Measurements from ENCODE around the gene CD44. TPM values are rescaled to one million over a fixed set of nuclear protein-coding genes. Genes with fewer than 3 reads are reported as not detected.

The CD44 gene
- total RNA-seq, 1 donor from 2014 or later = 0.65 TPM

DNA sequence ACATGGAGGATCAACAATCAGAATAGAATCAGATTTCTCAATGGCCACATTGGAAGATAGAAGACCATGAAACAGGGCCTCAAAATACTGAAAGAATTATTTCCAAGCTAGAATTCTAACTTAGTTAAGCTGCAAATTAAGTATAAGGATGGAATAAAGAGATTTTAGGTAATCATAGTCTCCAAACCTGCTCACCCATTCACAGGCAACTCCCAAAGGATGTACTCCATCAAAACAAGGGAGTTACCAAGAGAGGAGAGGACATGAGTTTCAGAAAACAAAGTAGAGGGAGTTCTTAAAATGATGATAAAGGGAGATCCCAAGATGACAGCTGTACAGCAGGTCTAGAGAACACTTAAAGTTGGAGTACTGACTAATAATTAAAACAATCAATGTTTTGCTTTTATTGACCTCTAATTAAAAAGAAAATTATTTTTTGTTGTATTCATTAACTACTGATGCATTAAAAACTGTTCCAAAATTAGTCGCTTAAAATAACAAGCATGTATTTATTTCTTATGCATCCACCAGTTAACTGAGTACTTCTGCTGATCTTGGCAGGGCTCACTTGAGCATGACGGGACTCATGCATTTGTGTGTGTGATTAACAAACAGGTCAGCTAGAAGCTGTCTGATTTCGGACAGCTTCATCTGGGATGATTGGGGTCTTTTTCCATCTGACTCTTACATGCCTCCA is 95.6 kb downstream of the CD44 start:
- peaks cover 5% of the 10 kb centered on the region for H3K9me3 Mint-ChIP-seq
- H3K4me1 Mint-ChIP-seq = peaks cover 7% of the 10 kb centered on the region
- H3K4me3 Mint-ChIP-seq = no peak overlapping the region
- H3K36me3 Mint-ChIP-seq (ENCODE audit: low read depth) = peaks cover 3% of the 10 kb centered on the region
- no peaks in the 10 kb centered on the region for H3K27me3 Mint-ChIP-seq (ENCODE audit: low read depth)
- H3K27ac Mint-ChIP-seq (ENCODE audit: unreplicated experiment) = no peak overlapping the region
- TF ChIP-seq, protein P1, sequence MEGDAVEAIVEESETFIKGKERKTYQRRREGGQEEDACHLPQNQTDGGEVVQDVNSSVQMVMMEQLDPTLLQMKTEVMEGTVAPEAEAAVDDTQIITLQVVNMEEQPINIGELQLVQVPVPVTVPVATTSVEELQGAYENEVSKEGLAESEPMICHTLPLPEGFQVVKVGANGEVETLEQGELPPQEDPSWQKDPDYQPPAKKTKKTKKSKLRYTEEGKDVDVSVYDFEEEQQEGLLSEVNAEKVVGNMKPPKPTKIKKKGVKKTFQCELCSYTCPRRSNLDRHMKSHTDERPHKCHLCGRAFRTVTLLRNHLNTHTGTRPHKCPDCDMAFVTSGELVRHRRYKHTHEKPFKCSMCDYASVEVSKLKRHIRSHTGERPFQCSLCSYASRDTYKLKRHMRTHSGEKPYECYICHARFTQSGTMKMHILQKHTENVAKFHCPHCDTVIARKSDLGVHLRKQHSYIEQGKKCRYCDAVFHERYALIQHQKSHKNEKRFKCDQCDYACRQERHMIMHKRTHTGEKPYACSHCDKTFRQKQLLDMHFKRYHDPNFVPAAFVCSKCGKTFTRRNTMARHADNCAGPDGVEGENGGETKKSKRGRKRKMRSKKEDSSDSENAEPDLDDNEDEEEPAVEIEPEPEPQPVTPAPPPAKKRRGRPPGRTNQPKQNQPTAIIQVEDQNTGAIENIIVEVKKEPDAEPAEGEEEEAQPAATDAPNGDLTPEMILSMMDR (conservative IDR thresholded peaks at IDR 0.05) = no peak
- DNase-seq (ENCODE audit: low read depth, low spot score) = no peak

DNA sequence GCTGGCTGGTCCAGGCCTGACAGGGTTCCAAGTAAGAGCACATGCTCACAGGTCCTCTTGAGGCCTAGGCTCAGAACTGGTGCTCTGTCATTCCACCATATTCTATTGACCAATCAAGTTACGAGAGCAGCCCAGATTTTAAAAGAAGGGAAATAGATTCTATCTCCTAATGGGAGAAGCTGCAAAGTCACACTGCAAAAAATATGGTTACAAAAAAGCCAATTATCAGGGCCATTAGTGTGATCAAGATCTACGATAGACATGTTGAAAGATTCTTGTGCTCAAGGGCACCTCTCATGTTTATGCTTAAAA is 96.1 kb downstream of the CD44 start:
- H3K4me3 Mint-ChIP-seq = no peak overlapping the region
- peaks cover 3% of the 10 kb centered on the region for H3K36me3 Mint-ChIP-seq (ENCODE audit: low read depth)
- TF ChIP-seq, protein P1 (conservative IDR thresholded peaks at IDR 0.05) = no peak
- no peak overlapping the region for H3K27ac Mint-ChIP-seq (ENCODE audit: unreplicated experiment)
- peaks cover 7% of the 10 kb centered on the region for H3K4me1 Mint-ChIP-seq
- H3K27me3 Mint-ChIP-seq (ENCODE audit: low read depth) = peaks cover 1% of the 10 kb centered on the region
- DNase-seq (ENCODE audit: low read depth, low spot score) = no peak
- peaks cover 5% of the 10 kb centered on the region for H3K9me3 Mint-ChIP-seq

DNA sequence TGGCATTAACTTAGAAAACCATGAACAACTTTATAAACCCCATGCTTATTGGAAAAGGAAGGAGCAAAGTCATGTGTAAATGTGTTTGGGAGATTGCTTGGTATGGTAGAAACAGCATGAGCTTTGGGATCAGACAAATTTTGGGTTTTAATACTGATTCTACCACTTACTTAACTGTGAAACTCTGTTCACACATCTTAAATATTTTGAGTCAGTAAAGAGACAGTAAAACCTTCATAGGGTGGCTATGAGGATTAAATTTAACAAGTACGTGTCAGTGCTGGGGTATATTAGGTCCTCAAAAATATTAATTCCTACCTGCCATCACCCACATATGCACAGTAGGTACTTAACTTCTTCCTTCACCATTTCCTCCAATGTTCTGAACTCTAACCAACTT is 96.5 kb downstream of the CD44 start:
- peaks cover 2% of the 10 kb centered on the region for H3K27me3 Mint-ChIP-seq (ENCODE audit: low read depth)
- H3K4me3 Mint-ChIP-seq = no peak overlapping the region
- peaks cover 7% of the 10 kb centered on the region for H3K4me1 Mint-ChIP-seq
- peaks cover 3% of the 10 kb centered on the region for H3K36me3 Mint-ChIP-seq (ENCODE audit: low read depth)
- TF ChIP-seq, protein P1 (conservative IDR thresholded peaks at IDR 0.05) = no peak
- H3K27ac Mint-ChIP-seq (ENCODE audit: unreplicated experiment) = no peak overlapping the region
- DNase-seq (ENCODE audit: low read depth, low spot score) = no peak
- H3K9me3 Mint-ChIP-seq = peaks cover 5% of the 10 kb centered on the region

DNA sequence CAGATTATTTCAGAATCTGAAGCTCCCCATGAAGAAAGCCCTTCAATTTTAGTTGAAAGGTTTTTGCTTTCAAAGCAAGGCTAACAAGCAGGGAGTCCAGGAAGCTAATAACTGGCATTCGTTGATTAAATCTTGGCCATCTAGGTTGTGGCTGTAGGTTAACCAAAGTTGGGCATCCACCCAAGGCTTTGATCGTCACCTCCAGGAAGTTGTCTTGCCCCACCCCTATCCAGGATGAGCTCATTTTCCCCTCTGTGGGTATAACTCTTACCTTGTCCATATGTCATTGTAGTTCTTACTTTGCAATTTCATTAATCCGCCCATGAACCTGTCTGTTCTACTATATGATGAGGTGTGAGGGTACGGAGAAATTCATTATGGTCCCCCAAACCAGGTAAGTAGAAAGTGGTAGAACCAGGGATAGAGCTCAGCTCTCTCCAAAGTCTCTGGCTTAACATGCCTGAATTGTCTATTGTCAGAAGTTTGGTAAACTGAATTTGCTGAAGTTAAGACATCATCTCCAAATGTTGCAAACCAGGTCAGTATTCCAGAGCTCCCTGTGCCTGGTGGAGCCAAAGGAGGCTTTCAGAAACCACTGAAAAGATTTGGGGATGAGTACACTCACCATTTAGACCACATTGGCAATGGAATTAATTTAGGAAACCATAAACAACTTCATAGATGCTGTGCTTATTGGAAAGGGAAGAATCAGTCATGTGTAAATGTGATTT is 97.1 kb downstream of the CD44 start:
- peaks cover 5% of the 10 kb centered on the region for H3K9me3 Mint-ChIP-seq
- no peak for DNase-seq (ENCODE audit: low read depth, low spot score)

DNA sequence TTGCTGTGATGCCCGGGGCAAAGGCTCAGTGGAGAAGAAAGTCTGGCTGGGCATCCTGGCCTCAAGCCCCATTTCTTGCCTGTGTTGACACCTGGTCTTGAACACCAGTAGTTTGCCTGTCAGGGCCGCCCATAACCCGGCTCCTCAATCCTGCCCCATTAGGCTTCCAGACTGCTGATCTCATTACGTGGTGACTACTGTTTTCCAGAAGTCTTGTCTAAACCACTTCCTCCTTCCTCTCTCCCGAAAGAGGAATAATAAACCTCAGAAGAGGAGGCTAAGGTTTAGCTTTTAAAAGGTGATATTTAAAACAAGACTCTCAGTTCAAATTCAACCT is 97.7 kb downstream of the CD44 start:
- TF ChIP-seq, protein P1 (conservative IDR thresholded peaks at IDR 0.05) = no peak
- peaks cover 2% of the 10 kb centered on the region for H3K27me3 Mint-ChIP-seq (ENCODE audit: low read depth)
- H3K27ac Mint-ChIP-seq (ENCODE audit: unreplicated experiment) = no peak overlapping the region
- peaks cover 3% of the 10 kb centered on the region for H3K36me3 Mint-ChIP-seq (ENCODE audit: low read depth)
- H3K4me3 Mint-ChIP-seq = no peak overlapping the region
- peaks cover 7% of the 10 kb centered on the region for H3K4me1 Mint-ChIP-seq
- peaks cover 5% of the 10 kb centered on the region for H3K9me3 Mint-ChIP-seq
- no peak for DNase-seq (ENCODE audit: low read depth, low spot score)

More for the DNA sequence above, 97.1 kb downstream of the CD44 start:
- H3K4me1 Mint-ChIP-seq = peaks cover 7% of the 10 kb centered on the region
- peaks cover 3% of the 10 kb centered on the region for H3K36me3 Mint-ChIP-seq (ENCODE audit: low read depth)
- TF ChIP-seq, protein P1 (conservative IDR thresholded peaks at IDR 0.05) = no peak
- H3K4me3 Mint-ChIP-seq = no peak overlapping the region
- H3K27ac Mint-ChIP-seq (ENCODE audit: unreplicated experiment) = no peak overlapping the region
- peaks cover 2% of the 10 kb centered on the region for H3K27me3 Mint-ChIP-seq (ENCODE audit: low read depth)
